IPS-18a (cell line): ENCODE data around the gene CALY.
"Not testable (repeated sequence)": the region's sequence is repeated elsewhere in the genome, so short reads cannot be mapped to it uniquely, and the experiment has no call there.

ENCODE experiments used
- H3K27ac ChIP-seq: one replicate; pipeline ENCODE4 v1.5.1; 2013; ENCODE audit warnings: low read length
- H3K27me3 ChIP-seq: one replicate; pipeline ENCODE4 v1.6.1; 2013; ENCODE audit warnings: mild to moderate bottlenecking, low read length; ENCODE audit not compliant: control insufficient read depth, insufficient read depth
- H3K36me3 ChIP-seq: one replicate; pipeline ENCODE4 v1.6.1; 2013; ENCODE audit warnings: low read depth, low read length; ENCODE audit not compliant: control insufficient read depth
- H3K4me1 ChIP-seq: one replicate; pipeline ENCODE4 v1.6.1; 2013; ENCODE audit warnings: low read depth, low read length; ENCODE audit not compliant: control insufficient read depth
- H3K4me3 ChIP-seq: one replicate; pipeline ENCODE4 v1.5.1; 2013; ENCODE audit warnings: low read length
- H3K9ac ChIP-seq: one replicate; pipeline ENCODE4 v1.6.1; 2013; ENCODE audit warnings: mild to moderate bottlenecking, low read length, moderate library complexity
- H3K9me3 ChIP-seq: one replicate; pipeline ENCODE4 v1.6.1; 2013; ENCODE audit warnings: low read depth, low read length; ENCODE audit not compliant: control insufficient read depth

Gene CALY

GRCh38 chr10:133376183-133376582 lies 39.5 kb upstream of the CALY start:
- not testable (repeated sequence) for H3K27ac ChIP-seq, H3K36me3 ChIP-seq, H3K4me1 ChIP-seq, H3K9ac ChIP-seq, H3K9me3 ChIP-seq, H3K4me3 ChIP-seq
- H3K27me3 ChIP-seq: peaks cover 57% of the 10 kb centered on the region

DNA sequence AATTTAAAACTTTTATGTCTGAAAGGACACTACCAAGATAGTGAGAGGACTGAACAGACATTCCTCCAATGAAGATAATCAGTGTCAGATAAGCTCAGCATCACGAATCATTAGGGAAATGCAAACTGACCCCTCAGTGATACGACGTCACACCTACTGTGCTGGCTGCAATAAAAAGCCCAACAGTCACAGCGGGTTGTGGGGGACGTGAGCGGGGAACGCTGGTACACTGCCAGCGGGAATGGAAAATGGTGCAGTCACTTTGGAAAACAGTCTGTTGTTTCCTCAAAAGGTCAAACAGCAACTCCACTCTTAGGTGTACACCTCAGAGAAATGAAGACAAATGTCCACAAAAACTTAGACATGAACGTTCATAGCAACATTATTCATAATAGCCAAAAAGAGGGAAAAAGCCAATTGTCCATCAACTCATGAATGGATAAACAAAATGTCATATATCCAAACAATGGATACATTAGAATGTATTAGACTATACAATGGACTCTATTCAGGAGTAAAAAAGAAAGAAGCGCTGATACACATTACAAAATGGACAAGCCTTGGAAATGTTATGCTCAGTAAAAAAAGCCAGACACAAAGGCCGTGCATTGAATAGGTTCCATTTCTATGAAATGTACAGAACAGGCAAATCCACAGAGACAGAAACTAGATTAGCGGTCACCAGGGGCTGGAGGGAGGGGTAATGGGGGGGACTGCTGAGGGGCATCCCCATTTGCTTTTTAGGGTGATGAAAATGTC lies 38.8 kb upstream of the CALY start:
- Histone ChIP-seq H3K9me3 (no peaks in the 10 kb centered on the region), H3K9ac (no peak overlapping the region), H3K27me3 (peaks cover 57% of the 10 kb centered on the region), H3K27ac (no peak overlapping the region), H3K4me3 (no peak overlapping the region), H3K4me1 (peaks cover 2% of the 10 kb centered on the region), H3K36me3 (peaks cover 2% of the 10 kb centered on the region)

DNA sequence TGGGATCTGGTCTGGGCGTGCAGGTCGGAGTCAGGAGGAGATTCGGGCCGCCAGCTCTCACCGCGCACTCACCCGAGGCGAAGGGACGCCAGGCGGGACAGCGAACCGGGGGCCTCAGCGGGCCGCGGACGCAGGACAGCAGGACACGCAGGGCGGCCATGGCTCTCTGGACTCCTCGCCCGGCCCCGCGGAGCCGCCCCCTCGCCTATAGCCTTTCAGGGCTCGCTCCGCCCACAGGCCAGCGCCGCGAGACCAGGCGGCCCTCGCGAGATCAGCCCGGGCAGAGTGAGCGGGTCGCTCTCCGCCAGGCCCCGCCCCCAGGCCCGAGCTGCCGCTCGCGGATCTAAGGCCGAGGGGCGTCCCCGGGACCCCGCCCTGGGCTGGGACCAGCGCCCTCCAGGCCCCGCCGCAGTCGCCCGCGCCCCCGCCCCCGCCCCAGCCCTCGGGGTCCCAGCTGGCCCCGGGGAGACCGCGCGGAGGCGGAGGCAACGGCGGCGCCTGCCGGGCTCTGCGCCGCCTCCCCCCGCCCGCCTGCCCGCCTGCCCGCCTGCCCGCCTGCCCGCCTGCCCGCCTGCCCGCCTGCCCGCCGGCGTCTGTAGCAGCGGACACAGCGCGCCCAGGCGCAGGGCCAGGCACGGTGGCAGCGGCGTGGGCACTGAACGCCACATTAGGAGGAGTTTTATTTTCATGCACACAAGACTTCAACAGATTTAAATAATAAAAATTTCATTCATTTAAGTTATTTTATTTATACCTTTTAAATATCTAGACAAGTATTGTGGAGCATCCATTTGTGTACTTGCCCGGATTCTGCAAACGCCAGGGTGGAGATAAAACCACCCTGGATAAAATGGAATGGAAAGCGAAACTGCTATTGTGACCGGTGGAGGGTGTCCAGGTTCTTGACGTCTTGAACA lies 36.7 kb upstream of the CALY start, which contains the start of gene ECHS1:
ECHS1 (minus strand) TSS at position 181 of the 917 bp plus-strand sequence; CDS start at position 160, 21 bp downstream.
- peaks cover 22% of the 10 kb centered on the region for H3K36me3 ChIP-seq
- H3K4me1 ChIP-seq: peaks cover 2% of the 10 kb centered on the region
- peak within 1 kb of the TSS; percentile 66 for H3K4me3 ChIP-seq
- H3K27me3 ChIP-seq: peaks cover 46% of the 10 kb centered on the region
- H3K9me3 ChIP-seq: no peaks in the 10 kb centered on the region
- H3K9ac ChIP-seq: peak within 1 kb of the TSS; percentile 52
- no peak within 1 kb of the TSS for H3K27ac ChIP-seq

DNA sequence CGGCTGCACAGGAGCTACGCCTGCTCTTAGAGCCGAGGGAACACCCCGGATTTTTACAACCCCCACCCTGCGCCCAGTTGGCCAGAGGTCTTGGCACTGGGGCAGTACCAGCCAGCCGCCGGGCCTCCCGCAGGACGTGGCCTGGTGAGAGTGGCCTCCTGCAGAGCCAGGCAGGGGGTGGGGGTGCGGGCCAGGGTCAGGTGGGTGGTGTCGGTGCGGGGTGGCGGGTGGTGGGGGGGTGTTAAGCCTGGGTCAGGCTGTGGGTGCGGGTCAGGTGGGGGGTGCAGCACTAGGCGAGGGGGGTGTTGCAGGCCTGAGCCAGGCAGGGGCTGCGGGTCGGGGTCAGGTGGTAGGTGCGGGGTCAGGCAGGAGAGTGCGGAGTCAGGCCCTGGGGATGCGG lies 35.8 kb upstream of the CALY start:
- Histone ChIP-seq H3K27me3 (peaks cover 37% of the 10 kb centered on the region), H3K4me1 (no peaks in the 10 kb centered on the region), H3K9ac (no peak overlapping the region), H3K9me3 (no peaks in the 10 kb centered on the region), H3K4me3 (no peak overlapping the region), H3K36me3 (peaks cover 25% of the 10 kb centered on the region), H3K27ac (no peak overlapping the region)

- H3K27me3 ChIP-seq: peaks cover 14% of the 10 kb centered on the region
- peaks cover 40% of the 10 kb centered on the region for H3K36me3 ChIP-seq
- H3K4me3 ChIP-seq: no peak overlapping the region
- H3K9ac ChIP-seq: no peak overlapping the region
- no peaks in the 10 kb centered on the region for H3K4me1 ChIP-seq
- H3K27ac ChIP-seq: no peak overlapping the region
- H3K9me3 ChIP-seq: no peaks in the 10 kb centered on the region
Observed at GRCh38 chr10:133370030-133370786, 33.5 kb upstream of the CALY start.

DNA sequence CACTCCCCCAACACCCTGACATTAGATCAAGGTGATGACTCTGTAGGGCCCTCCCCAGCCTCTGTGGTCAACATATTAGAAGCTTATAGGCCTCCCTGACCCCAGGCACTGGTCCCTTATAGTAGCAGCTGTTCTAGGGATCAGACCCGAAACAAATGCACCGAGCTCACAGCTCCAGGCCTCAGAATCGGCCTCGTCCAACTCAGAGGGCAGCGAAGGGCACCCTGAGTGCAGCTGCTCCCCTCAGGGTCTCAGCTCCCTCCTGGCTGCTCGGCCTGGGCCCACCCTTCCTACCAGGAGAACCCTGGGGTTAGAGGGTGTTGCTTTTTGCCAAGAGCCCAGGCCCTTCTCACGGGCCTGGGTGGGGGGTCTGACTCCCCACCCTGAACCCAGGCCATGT lies 31.5 kb upstream of the CALY start:
- H3K27ac ChIP-seq: no peak overlapping the region
- no peaks in the 10 kb centered on the region for H3K9me3 ChIP-seq
- no peak overlapping the region for H3K9ac ChIP-seq
- H3K27me3 ChIP-seq: no peaks in the 10 kb centered on the region
- H3K4me3 ChIP-seq: no peak overlapping the region
- no peaks in the 10 kb centered on the region for H3K4me1 ChIP-seq
- peaks cover 54% of the 10 kb centered on the region for H3K36me3 ChIP-seq

DNA sequence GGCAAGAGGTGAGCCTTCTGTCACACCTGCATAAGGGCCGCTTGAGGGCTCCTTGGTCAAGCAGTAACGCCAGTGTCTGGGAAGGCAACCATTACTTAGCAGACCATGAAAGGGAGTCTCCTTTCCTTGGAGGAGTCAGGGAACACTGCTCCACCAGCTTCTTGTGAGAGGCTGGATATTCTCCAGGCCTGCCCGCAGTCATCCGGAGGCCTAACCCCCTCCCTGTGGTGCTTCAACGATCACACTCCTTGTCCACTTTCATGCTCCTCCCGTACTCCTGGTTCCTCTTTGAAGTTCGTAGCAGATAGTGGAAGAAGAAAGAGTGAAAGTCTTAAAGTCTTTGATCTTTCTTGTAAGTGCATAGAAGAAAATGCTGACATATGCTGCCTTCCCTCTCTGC lies 30.8 kb upstream of the CALY start:
- not testable (repeated sequence) for H3K4me3 ChIP-seq, H3K9me3 ChIP-seq, H3K27ac ChIP-seq, H3K27me3 ChIP-seq, H3K4me1 ChIP-seq, H3K9ac ChIP-seq
- H3K36me3 ChIP-seq: peaks cover 61% of the 10 kb centered on the region

- H3K27ac ChIP-seq: no peak overlapping the region
- no peak overlapping the region for H3K4me3 ChIP-seq
- H3K4me1 ChIP-seq: no peaks in the 10 kb centered on the region
- no peaks in the 10 kb centered on the region for H3K9me3 ChIP-seq
- H3K27me3 ChIP-seq: no peaks in the 10 kb centered on the region
- H3K9ac ChIP-seq: no peak overlapping the region
- peaks cover 68% of the 10 kb centered on the region for H3K36me3 ChIP-seq
Observed at GRCh38 chr10:133366751-133367150, 30.1 kb upstream of the CALY start.

DNA sequence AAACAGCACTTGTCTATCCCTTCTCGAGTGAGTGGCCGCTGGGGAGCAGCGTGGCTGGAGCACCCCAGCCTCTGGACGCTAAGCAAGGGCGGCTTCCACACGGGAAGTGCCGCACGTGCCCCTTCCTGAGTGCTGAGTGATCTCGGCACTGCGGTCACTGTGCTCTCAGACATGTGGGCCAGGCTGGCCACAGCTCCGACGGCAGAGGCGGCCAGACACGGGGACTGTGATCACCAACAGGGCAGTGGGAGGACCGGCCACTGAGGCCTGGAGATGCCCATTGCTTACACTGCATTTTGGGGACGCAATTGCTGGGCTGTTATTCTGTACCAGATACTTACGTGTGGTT lies 29.4 kb upstream of the CALY start:
- Histone ChIP-seq H3K4me3 (no peak overlapping the region), H3K4me1 (no peaks in the 10 kb centered on the region), H3K36me3 (peaks cover 68% of the 10 kb centered on the region), H3K27ac (no peak overlapping the region), H3K9ac (no peak overlapping the region), H3K9me3 (no peaks in the 10 kb centered on the region), H3K27me3 (no peaks in the 10 kb centered on the region)

DNA sequence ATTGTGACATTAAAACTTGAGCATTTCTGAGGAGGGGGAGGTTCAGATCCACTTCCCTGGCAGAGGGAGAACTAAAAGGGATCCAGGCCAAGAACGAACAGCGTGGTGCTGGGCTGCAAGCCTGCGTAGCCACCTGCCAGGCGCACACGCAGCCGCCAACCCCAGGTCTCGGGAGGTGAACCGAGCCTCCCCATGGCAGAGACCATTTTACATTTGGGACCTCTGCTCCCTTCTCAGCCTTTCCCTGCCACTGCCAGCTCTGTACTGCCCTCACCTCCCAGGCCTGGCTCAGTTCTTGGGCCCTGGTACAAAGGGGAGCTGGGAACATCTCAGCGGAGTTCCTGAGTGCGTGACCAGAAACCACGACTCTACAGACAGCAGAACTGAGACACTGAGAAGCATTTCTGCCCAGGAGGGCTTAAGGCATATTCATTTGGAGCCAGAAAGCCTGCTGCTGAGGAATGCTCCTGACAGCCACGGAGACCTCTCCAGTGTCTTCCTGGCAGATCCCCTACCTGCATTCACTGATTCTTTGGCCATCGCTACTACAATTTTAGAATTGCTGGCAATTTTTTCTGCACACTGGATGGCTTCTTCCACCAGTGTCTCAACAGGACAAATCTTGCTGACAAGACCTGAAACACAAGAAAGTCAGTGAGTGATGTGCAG lies 28.9 kb upstream of the CALY start:
- H3K27me3 ChIP-seq: no peaks in the 10 kb centered on the region
- no peaks in the 10 kb centered on the region for H3K4me1 ChIP-seq
- H3K9me3 ChIP-seq: no peaks in the 10 kb centered on the region
- no peak overlapping the region for H3K4me3 ChIP-seq
- peaks cover 66% of the 10 kb centered on the region for H3K36me3 ChIP-seq
- no peak overlapping the region for H3K9ac ChIP-seq
- H3K27ac ChIP-seq: no peak overlapping the region
